Cortex of kidney (tissue), 1 donor: ENCODE measurements around the gene GAL.

Experiments
- DNase-seq: peaks from one replicate; lab custom pipeline; 2025; lab: John Stamatoyannopoulos, UW

Gene GAL

DNA sequence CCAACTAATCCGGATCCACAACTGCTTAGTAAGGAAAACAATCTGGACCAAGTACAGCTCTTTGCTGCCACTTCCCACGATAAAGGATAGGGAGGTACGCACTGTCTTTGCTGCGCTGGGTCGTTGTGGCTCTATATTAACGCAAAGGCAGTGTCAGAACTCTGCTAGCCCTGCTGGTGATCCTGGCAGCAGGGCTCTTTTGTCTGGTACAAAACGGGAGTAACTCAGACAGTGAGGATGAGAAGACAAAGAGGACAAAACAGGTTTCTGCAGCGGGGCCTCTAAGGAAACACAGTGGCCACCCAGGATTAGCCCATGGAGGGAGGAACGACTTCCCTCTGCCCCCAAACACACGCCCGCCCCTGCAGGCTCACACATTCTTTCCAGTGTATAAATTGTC, 26.1 kb downstream of the GAL start:
- no peak for DNase-seq

DNA sequence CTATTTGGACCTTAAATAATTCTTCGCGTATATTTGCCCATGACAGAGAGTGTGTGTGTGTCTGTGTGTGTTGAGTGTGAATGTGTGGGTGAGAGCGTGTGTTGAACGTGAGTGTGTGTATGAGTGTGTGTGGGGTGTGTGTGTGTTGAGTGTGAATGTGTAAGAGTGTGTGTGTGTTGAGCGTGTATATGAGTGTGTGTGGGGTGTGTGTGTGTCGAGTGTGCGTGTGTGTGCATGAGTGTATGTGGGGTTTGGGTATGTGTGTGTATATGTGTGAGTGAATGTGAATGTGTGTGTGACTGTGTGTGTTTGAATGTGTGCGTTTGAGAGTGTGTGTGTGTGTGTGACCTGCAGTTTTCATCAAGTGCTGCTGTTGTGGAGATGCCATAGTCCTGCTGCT, 26.8 kb downstream of the GAL start:
- DNase-seq: no peak

DNA sequence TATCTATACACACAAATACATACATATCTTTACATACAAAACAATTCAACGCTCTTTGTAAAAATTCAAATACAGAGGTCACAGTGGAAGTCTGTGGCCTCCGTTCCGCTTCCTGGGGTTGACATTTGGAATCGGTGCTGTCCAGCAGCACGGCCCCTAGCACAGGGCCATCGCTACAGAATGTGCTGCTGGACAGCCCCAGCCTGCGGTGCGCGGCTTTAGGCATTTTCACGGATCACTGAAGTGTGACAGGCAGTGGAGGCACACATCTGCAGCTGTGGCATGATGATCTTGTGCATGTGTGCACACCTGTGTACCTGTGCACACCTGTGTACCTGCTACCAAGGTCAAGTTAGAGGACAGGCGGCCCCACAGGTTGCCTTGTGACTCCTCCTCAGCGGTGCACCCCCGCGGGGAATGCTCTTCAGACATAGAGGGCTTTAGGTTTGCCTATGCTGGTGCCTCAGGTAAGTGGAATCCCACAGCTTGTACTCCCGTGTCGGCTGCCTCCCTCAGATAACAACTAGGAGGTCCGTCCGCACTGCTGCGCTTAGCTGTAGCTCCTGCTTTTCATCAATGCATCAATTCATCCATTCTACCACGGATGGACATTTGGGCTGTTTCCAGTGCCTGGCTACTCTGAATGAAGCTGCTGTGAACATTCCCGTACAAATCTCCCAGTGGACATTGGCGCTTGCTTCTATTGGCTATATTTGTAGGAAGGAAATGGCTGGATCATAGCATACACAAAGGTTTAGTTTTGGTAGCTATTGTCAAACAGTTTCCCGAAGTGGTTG, 29.9 kb downstream of the GAL start:
- no peak for DNase-seq

GRCh38 chr11:68715456-68716122, 31.2 kb downstream of the GAL start:
- DNase-seq: no peak

GRCh38 chr11:68721075-68721474, 36.7 kb downstream of the GAL start:
- no peak for DNase-seq

GRCh38 chr11:68722143-68722542, 37.8 kb downstream of the GAL start:
- DNase-seq: no peak

- DNase-seq: no peak
Measured at GRCh38 chr11:68724293-68724692, 39.9 kb downstream of the GAL start.

DNA sequence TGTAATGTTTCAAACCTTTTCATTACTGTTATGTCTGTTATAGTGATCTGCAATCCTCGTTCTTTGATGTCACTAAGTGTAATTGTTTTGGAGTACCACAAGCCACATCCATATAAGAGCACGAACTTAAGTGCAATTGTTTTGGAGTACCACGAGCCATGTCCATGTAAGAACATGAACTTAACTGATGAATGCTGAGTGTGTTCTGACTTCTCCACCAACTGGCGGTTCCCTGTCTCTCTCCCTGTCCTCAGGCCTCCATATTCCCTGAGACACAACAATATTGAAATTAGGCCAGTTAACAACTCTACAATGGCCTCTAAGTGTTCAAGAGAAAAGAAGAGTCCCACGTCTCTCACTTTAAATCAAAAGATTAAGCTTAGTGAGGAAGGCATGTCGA, 43.4 kb downstream of the GAL start:
- DNase-seq: no peak

DNA sequence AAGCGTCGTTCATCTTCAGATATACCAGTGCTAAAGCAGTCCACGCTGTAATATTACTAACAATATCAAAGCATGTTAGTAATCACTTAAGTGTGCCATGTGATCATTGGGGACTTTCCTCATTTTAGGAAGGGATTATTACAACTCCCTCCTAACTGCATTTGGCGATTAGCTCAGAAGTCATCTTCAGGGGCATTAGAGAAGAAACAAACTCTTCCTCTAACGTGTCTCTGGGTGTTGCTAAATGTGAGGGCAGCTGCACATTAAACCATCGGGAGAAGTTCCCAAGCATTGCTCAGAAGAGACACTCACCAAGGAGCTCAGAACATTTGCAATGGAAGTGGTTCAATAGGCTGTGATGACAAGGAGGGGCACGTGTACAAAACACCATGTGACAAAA, 49.8 kb downstream of the GAL start:
- no peak for DNase-seq

DNA sequence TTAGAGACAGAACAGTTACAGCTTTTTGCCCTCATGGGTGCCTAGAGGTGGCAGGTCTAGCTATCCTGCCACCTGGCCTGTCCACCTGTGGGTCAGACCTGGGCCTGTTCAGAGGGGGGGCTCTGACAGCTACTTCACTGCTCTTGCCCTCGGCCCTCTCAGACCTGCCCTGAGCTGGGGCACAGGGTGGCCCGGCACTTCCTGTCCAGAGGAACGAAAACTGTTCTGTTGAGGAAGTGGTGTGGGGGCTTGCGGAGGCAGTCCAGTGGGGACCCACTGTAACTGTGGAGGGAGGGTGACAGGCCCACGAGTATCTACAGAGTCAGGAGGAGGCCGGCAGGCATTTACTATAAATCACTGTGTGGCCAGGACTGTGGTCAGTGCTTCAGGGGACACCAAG, 50.8 kb downstream of the GAL start:
- no peak for DNase-seq

DNA sequence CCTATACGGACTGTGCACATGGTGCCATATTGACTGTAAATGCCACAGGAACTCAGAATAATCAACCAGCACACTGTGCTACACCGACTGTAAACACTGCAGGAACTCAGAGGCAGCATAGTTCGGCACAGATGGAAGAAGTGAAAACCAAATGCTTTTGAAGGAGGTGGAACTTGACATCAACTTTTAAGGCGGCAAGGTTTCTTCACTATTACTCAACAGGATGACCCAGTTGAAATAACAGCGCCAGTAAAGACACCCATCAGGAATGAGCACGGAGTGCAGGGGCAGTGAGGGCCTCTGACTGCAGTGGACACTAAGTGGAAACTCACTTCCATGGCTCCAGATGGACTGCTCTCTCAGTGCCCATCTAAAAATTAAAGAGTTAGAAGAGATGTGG, 51.3 kb downstream of the GAL start:
- no peak for DNase-seq
